Glutamatergic neuron (in vitro differentiated cells): ENCODE data around the gene OR8H3. TPM values are rescaled to one million over a fixed set of nuclear protein-coding genes. Genes with fewer than 3 reads are reported as not detected.

Experiments
- DNase-seq: peaks from one replicate; pipeline ENCODE4 v3.0.0; 2022
- H3K27ac Mint-ChIP-seq: one replicate; pipeline ENCODE4 v1.8.0; 2020; ENCODE audit warnings: mild to moderate bottlenecking, mixed read lengths, inconsistent platforms; ENCODE audit not compliant: unreplicated experiment
- H3K27me3 Mint-ChIP-seq: one replicate; pipeline ENCODE4 v1.8.0; 2020; ENCODE audit warnings: mild to moderate bottlenecking, moderate library complexity, mixed read lengths, inconsistent platforms; ENCODE audit not compliant: unreplicated experiment
- H3K36me3 Mint-ChIP-seq: one replicate; pipeline ENCODE4 v1.8.0; 2020; ENCODE audit warnings: mild to moderate bottlenecking, mixed read lengths, inconsistent platforms; ENCODE audit not compliant: unreplicated experiment
- H3K4me1 Mint-ChIP-seq: one replicate; pipeline ENCODE4 v1.8.0; 2020; ENCODE audit warnings: mild to moderate bottlenecking, low read depth, mixed read lengths, inconsistent platforms; ENCODE audit not compliant: unreplicated experiment
- H3K4me3 Mint-ChIP-seq: one replicate; pipeline ENCODE4 v1.8.0; 2020; ENCODE audit warnings: mild to moderate bottlenecking, mixed read lengths, inconsistent platforms; ENCODE audit not compliant: unreplicated experiment
- H3K9me3 Mint-ChIP-seq: one replicate; pipeline ENCODE4 v1.8.0; 2020; ENCODE audit warnings: mild to moderate bottlenecking, moderate library complexity, mixed read lengths, inconsistent platforms; ENCODE audit not compliant: unreplicated experiment
- CTCF ChIP-seq: fragments of 200-600 bp; sonication (generic); IDR thresholded peaks from one replicate; pipeline ENCODE4 v1.5.0; 2021; ENCODE audit not compliant: partially characterized antibody, unreplicated experiment
- total RNA-seq: library from RNA; stranded (reverse); fragmentation: NEBNext Ultra II Directional; extraction: Animal tissue kit (Norgen Biotek cat#: 25700); gene quantifications from one replicate; pipeline ENCODE4 v1.2.1, GENCODE V29; 2021; ENCODE audit not compliant: unreplicated experiment

The OR8H3 gene
- total RNA-seq, 1 donor from 2014 or later = not detected

- H3K4me3 Mint-ChIP-seq = no peak overlapping the region
- no peak for DNase-seq
- peaks cover 4% of the 10 kb centered on the region for H3K36me3 Mint-ChIP-seq
- peaks cover 2% of the 10 kb centered on the region for H3K27me3 Mint-ChIP-seq
- no peak for TF ChIP-seq CTCF
- H3K4me1 Mint-ChIP-seq = no peaks in the 10 kb centered on the region
- H3K9me3 Mint-ChIP-seq = peaks cover 5% of the 10 kb centered on the region
- H3K27ac Mint-ChIP-seq = no peak overlapping the region
Measured at GRCh38 chr11:56151376-56151775, 29.2 kb downstream of the OR8H3 start.

- Mint-ChIP-seq H3K36me3 (peaks cover 4% of the 10 kb centered on the region), H3K9me3 (peaks cover 5% of the 10 kb centered on the region), H3K27ac (no peak overlapping the region), H3K27me3 (peaks cover 2% of the 10 kb centered on the region), H3K4me3 (no peak overlapping the region), H3K4me1 (no peaks in the 10 kb centered on the region)
- DNase-seq = no peak
- TF ChIP-seq CTCF = no peak
Measured at GRCh38 chr11:56152333-56152732, 30.2 kb downstream of the OR8H3 start.

GRCh38 chr11:56160217-56160616 is 38.0 kb downstream of the OR8H3 start, which contains the start of gene OR8K5:
Gene OR8K5 (minus strand): TSS chr11:56160317. CDS start chr11:56160317, 0 bp downstream.
- TF ChIP-seq CTCF = no peak
- H3K9me3 Mint-ChIP-seq = peaks cover 1% of the 10 kb centered on the region

GRCh38 chr11:56163804-56164203 is 41.6 kb downstream of the OR8H3 start:
- no peak overlapping the region for H3K4me3 Mint-ChIP-seq

More at GRCh38 chr11:56160217-56160616, 38.0 kb downstream of the OR8H3 start, which contains the start of gene OR8K5:
- Mint-ChIP-seq H3K27me3 (no peaks in the 10 kb centered on the region), H3K4me3 (no peak within 1 kb of the TSS), H3K27ac (no peak within 1 kb of the TSS), H3K4me1 (no peaks in the 10 kb centered on the region), H3K36me3 (no peaks in the 10 kb centered on the region)
- no peak for DNase-seq

More at GRCh38 chr11:56163804-56164203, 41.6 kb downstream of the OR8H3 start:
- peaks cover 1% of the 10 kb centered on the region for H3K9me3 Mint-ChIP-seq
- H3K36me3 Mint-ChIP-seq = no peaks in the 10 kb centered on the region
- no peaks in the 10 kb centered on the region for H3K27me3 Mint-ChIP-seq
- no peaks in the 10 kb centered on the region for H3K4me1 Mint-ChIP-seq
- no peak overlapping the region for H3K27ac Mint-ChIP-seq
- DNase-seq = no peak
- TF ChIP-seq CTCF = no peak
